NCI-H2029 treated with DMSO at 0.1 percent for 48 hours (cell line): ENCODE measurements around the gene ZNF784.
"Not testable (repeated sequence)": the region's sequence is repeated elsewhere in the genome, so short reads cannot be mapped to it uniquely, and the experiment has no call there.

Experiments used
- DNase-seq: peaks from one replicate; lab custom pipeline; 2025; lab: John Stamatoyannopoulos, UW

The ZNF784 gene

DNA sequence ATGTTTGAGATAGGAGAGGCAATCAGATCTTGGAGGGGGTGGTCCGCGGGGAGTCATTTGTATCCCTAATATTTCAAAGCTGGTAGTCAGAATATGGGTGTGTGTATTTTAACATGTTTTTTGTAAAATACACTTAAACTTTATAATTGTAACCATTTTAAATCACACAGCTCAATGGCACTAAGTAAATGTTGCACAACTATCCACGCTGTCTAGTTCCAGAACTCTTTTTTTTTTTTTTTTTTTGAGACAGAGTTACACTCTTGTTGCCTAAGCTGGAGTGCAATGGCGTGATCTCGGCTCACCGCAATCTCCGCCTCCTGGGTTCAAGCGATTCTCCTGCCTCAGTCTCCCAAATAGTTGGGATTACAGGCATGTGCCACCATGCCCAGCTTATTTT lies 40.5 kb downstream of the ZNF784 start:
- DNase-seq: not testable (repeated sequence)

DNA sequence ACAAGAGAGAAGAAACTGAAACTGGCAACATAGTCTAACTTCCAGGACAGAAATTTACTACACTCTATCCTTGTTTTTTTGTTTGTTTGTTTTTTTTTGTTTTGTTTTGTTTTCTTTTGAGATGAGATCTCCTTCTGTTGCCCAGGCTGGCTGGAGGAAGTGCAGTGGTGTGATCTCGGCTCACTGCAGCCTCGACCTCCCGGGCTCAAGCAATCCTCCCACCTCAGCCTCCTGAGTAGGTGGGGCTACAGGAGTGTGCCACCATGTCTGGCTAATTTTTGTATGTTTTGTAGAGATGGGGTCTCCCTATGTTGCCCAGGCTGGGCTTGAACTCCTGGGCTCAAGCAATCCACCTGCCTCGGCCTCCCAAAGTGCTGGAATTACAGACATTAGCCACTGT lies 42.1 kb downstream of the ZNF784 start:
- not testable (repeated sequence) for DNase-seq

DNA sequence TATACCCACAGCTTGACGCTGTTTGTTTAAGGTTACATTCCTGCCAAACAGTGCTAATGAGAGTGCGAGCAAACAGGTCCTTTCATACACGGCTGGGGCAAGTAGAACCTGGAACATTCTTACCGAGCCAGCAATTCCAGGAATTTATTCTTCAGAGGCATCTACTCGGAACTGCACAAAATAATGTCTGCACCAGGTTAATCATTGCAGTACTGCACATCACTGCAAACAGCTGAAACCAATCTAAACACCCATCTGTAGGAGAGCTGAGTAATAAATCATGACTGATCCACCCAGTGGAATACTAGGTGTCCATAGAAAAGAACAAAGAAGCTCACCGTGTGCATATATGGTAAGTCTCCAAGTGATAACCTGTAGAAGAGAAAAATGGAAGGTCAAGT lies 42.5 kb downstream of the ZNF784 start:
- peak; percentile 60 for DNase-seq

DNA sequence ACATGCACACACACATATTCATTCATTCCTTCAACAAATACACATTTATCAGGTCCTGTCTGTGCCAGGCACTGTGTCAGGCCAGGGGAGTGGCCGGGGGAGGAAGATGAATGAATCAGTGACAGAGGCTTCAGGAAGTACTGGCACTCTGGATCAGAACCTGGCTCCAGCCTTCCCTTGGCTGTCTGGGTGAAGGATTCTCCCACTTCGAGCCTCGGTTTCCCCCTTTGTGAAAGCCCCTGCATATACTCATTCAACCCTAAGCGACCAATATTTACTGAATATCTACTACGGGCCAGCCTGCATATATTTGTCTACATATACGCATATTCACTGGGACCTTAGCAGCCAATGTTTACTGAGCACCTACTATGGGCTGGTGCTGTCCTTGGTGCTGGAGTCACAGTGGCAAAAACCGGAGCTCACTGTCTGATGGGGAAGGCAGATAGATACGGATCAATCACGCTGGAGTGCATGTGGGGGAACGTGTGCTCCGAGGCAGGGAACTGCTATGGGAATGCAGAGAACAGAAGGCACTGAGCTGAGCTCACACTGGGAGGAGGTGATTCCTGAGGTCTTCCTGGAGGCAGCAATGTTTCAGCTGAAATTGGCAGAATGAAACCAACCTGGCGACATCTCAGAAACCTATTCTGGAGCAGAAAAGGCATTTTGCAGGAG lies 43.1 kb downstream of the ZNF784 start:
- DNase-seq: no peak

DNA sequence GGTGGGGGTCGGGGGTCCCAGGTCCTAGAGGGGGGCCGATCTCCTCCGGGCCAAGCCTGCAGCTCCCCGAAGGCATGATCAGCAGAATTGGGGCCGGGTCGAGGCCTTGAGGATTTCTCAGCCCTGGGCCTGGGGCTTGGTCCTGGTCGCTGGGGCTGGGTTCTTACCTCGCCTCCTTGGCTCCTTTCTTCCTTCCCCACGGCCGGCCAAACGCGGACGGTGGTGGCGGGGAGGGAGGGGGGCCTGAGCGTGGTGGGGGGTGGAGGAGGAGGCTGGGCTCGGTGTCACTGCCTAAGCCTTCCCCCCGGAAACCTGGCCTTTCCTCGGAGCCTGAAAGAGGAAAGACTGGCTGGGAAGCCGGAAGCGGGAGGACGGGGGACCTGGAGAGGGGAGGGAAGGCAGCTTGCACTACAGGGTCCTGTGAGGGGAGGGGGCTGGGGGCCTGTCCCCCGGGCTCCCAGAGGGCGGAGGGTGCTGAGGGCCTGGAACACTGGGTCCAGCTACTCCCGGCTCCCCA lies 43.7 kb downstream of the ZNF784 start, which contains the start of gene ZNF579:
ZNF579 (minus strand) TSS at position 221 of the 517 bp plus-strand sequence. CDS start 1,209 bp downstream, outside the sequence.
- peak; percentile 80 for DNase-seq

DNA sequence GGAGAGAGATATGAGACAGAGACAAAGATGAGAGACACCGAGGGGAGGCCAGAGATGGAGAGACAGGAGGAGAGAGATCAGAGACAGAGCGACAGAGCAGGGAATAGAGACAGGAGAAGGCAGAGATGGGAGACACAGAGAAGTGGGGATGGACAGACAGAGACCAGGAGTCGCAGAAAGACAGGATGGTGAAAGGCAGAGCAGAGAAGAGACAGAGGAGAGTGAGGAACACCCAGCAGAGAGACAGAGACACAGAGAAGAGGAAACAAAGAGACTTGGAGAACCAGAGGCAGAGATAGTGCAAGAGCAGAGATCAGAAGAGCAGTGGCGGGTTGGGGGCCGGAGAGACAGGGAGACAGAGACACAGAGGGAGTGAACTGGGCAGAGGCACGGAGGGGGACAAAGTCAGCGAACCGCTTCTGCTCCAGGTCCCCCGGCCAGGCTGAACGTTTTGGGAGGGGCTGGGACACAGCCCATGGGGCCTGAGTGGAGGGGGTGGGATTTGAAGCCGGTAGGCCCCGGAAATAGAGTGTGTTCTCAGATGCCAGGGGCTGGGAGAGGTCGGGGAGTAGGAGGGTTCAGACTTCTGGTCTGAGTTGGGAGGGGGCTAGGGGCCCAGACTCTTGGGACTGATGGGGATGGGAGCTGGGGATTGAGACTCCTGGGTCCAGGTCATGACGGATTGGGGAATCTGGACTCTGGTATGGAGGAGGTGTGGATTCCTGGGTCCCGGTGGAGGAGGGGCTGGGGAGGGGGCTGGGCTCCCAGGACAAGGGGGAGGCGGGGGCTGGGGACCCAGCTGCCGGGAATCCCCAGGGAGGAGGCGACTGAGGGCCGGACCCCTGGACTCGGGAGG lies 44.4 kb downstream of the ZNF784 start:
- no peak for DNase-seq

DNA sequence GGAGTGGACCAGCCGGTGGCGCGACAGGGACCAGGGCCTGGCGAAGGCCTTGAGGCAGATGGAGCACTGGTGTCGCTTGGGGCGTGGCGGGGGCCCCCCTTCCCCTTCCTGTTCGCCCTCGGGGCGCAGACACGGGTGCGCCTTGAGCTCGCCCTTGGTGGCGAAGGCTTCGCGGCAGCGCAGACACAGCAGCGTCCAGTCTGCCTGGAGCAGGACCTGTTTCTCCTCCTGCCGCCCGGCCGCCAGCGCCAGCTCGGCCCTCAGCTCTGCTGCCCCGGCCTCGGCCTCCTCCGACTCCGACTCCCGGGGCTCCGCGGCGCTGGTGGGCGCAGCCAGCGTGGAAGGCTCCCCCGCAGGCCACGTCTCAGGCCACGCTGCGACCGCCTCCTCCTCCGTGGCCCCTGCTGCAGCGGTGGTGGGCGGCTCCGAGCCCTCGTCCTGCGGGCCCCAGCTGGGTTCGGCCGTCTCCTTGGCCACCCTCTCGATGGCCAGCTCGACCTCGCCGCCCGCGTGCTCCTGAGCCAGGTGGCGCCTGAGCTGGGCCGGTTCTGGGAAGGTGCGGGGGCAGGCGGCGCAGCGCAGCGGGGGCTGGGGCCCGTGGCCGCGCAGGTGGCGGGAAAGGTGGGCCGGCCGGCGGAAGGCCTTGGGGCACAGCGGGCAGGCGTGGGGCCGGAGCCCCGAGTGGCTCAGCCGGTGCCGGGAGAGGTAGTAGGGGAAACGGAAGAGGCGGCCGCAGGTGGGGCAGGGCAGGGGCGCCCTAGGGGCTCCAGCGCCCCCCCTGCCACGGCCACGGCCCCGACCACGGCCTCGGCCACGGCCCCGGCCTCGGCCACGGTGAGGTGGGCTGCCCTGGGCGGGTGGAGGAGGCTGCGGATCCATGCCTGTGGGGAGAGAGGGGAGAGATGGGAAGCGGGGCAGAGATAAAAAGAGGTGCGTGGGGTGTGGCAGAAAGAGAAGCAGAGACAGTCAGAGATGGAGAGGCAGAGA lies 45.3 kb downstream of the ZNF784 start:
- no peak for DNase-seq

DNA sequence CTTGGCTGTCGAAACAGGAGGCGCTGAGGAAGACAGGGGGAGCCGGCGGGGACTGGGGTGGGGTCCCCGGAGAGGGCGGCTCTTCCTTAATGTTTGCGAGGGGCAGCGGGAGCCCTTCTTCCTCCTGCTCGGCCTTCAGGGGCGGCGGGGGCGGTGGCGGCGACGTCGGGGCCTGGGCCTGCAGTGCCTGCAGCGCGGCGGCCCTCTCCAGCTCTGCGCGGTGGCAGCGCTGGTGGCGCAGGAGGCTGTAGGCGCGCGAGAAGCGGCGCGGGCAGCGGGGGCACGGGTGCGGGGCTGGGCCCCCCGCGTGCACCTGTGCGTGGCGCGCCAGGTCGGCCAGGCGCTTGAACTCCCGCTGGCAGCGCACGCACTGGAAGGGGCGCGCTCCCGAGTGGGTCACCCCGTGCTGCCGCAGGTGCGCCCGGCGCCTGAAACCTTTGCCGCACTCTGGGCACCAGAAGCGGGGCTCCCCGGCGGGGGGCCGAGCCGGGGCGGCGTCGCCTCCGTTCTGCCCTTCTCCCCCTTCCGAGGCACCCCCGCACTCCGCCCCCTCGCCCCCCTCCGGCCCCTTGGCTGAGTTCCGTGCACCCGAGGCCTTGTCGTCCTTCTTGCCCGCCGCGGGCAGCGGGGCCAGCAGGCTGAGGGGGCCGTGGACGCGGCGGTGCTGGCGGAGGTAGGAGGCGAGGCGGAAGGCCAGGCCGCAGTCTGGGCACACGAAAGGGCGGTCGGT lies 46.2 kb downstream of the ZNF784 start:
- no peak for DNase-seq

DNA sequence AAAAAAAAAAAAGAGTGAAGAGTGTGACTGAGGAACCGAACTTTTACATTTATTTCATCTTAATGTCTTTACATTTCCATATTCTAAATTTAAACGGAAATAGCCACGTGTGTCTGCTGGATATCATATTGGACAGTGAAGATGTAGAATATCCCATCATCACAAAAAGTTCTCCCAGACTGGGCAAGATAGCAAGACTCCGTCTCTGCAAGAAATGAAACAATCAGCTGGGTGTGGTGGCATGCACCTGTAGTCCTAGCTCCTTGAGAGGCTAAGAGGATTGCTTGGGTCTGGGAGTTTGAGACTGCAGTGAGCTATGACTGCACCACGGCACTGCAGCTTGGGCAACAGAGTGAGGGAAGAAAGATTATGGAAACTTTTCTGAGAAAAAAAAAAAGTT lies 47.6 kb downstream of the ZNF784 start:
- DNase-seq: no peak

DNA sequence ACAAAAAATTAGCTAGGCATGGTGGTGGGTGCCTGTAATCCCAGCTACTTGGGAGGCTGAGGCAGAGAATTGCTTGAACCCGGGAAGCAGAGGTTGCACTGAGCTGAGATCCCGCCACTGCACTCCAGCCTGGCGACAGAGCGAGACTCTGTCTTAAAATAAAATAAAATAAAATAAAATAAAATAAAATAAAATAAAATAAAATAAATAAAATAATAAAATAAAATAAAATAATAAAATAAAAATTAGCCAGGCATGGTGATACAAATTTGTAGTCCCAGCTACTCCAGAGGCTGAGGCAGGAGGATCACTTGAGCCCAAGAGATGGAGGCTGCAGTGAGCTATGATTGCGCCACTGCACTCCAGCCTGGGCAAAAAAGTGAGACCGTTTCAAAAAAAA lies 50.4 kb downstream of the ZNF784 start:
- DNase-seq: not testable (repeated sequence)
